Hepatocyte (in vitro differentiated cells): ENCODE measurements around the gene ITSN1. TPM values are rescaled to one million over a fixed set of nuclear protein-coding genes. Genes with fewer than 3 reads are reported as not detected.

Experiments used
- DNase-seq: peaks from one replicate; pipeline ENCODE4 v3.0.0-alpha.2; 2016; ENCODE audit warnings: low spot score
- H2AFZ ChIP-seq: fragments of 200-600 bp; sonication (generic); 2 replicates; pipeline ENCODE4 v1.6.0; 2016; ENCODE audit warnings: antibody characterized with exemption, mild to moderate bottlenecking
- H3K27ac ChIP-seq: fragments of 200-600 bp; sonication (generic); 2 replicates; pipeline ENCODE4 v1.5.1; 2016; ENCODE audit warnings: mild to moderate bottlenecking
- H3K27me3 ChIP-seq: fragments of 200-600 bp; sonication (generic); 2 replicates; pipeline ENCODE4 v1.6.1; 2016
- H3K36me3 ChIP-seq: fragments of 200-600 bp; sonication (generic); replicated peaks from 2 replicates; pipeline ENCODE4 v1.5.1; 2016; ENCODE audit warnings: low read depth; ENCODE audit not compliant: insufficient read depth
- H3K4me1 ChIP-seq: fragments of 200-600 bp; sonication (generic); 2 replicates; pipeline ENCODE4 v1.5.1; 2016; ENCODE audit warnings: mild to moderate bottlenecking, moderate library complexity; ENCODE audit not compliant: insufficient read depth
- H3K4me2 ChIP-seq: fragments of 200-600 bp; sonication (generic); 2 replicates; pipeline ENCODE4 v1.6.0; 2016
- H3K4me3 ChIP-seq: fragments of 200-600 bp; sonication (generic); 2 replicates; pipeline ENCODE4 v1.5.1; 2016; ENCODE audit warnings: mild to moderate bottlenecking
- H3K79me2 ChIP-seq: fragments of 200-600 bp; sonication (generic); 2 replicates; pipeline ENCODE4 v1.6.0; 2017; ENCODE audit warnings: mild to moderate bottlenecking
- H3K9me2 ChIP-seq: fragments of 200-600 bp; sonication (generic); replicated peaks from 2 replicates; pipeline ENCODE4 v1.6.0; 2017; ENCODE audit warnings: mild to moderate bottlenecking; ENCODE audit not compliant: insufficient read depth
- H3K9me3 ChIP-seq: fragments of 200-600 bp; sonication (generic); 2 replicates; pipeline ENCODE4 v1.5.1; 2016; ENCODE audit warnings: low read depth, mild to moderate bottlenecking
- H4K20me1 ChIP-seq: fragments of 200-600 bp; sonication (generic); 2 replicates; pipeline ENCODE4 v1.6.0; 2016; ENCODE audit warnings: mild to moderate bottlenecking; ENCODE audit not compliant: insufficient read depth, poor library complexity, severe bottlenecking
- CTCF ChIP-seq: fragments of 200-600 bp; sonication (generic); IDR thresholded peaks from 2 replicates; pipeline ENCODE4 v1.5.1; 2016; ENCODE audit warnings: antibody characterized with exemption, mild to moderate bottlenecking; ENCODE audit not compliant: poor library complexity
- EZH2 ChIP-seq: fragments of 200-600 bp; sonication (generic); IDR thresholded peaks from 2 replicates; pipeline ENCODE4 v1.6.1; 2016; ENCODE audit warnings: antibody characterized with exemption, mild to moderate bottlenecking, borderline replicate concordance
- EZH2phosphoT487 ChIP-seq: fragments of 200-600 bp; sonication (generic); IDR thresholded peaks from one replicate; pipeline ENCODE4 v1.6.1; 2018; ENCODE audit warnings: antibody characterized with exemption, mild to moderate bottlenecking, low read depth, moderate library complexity; ENCODE audit not compliant: unreplicated experiment, severe bottlenecking
- WGBS: methylation state at CpG from one replicate; pipeline ENCODE4 v1.1.6; 2016; ENCODE audit warnings: low lambda C conversion rate; ENCODE audit errors: missing lambda C conversion rate; 5-methylcytosine and 5-hydroxymethylcytosine counted together
- polyA plus RNA-seq: library from polyadenylated mRNA; unstranded; fragments of >200 nt; fragmentation: Nextera tagmentation; extraction: Ambion mirVana; gene quantifications from 2 replicates; pipeline ENCODE4 v1.2.1, GENCODE V29; 2016
- total RNA-seq: library from RNA; depleted of rRNA; stranded (reverse); fragments of >200 nt; gene quantifications from 2 replicates; pipeline ENCODE4 v1.2.3, GENCODE V29; 2014

The ITSN1 gene
- total and polyA plus RNA-seq, 2 experiments from 2014 or later, result 43.6 to 46.0 TPM

- H4K20me1 ChIP-seq, result no peaks in the 10 kb centered on the region
- H3K4me2 ChIP-seq, result no peak overlapping the region
- DNase-seq, result no peak
- no peaks in the 10 kb centered on the region for H3K9me3 ChIP-seq
- no peaks in the 10 kb centered on the region for H3K36me3 ChIP-seq
- no peaks in the 10 kb centered on the region for H3K79me2 ChIP-seq
- H3K4me3 ChIP-seq, result no peak overlapping the region
- H3K4me1 ChIP-seq, result no peaks in the 10 kb centered on the region
- WGBS, result 87% methylated on average over 6 of the region's 6 CpGs
- H3K9me2 ChIP-seq, result no peaks in the 10 kb centered on the region
- no peak overlapping the region for H2AFZ ChIP-seq
- no peak for TF ChIP-seq CTCF
- no peak for TF ChIP-seq EZH2phosphoT487
- TF ChIP-seq EZH2, result no peak
- no peak overlapping the region for H3K27ac ChIP-seq
- no peaks in the 10 kb centered on the region for H3K27me3 ChIP-seq
Measured at GRCh38 chr21:33878824-33879223, 236.5 kb downstream of the ITSN1 start.

GRCh38 chr21:33880626-33881025 lies 238.3 kb downstream of the ITSN1 start:
- Histone ChIP-seq H3K9me3 (no peaks in the 10 kb centered on the region), H3K27me3 (no peaks in the 10 kb centered on the region), H3K9me2 (no peaks in the 10 kb centered on the region), H3K4me2 (no peak overlapping the region), H2AFZ (no peak overlapping the region), H3K4me3 (no peak overlapping the region), H3K79me2 (no peaks in the 10 kb centered on the region), H3K27ac (no peak overlapping the region), H3K4me1 (no peaks in the 10 kb centered on the region), H4K20me1 (no peaks in the 10 kb centered on the region), H3K36me3 (no peaks in the 10 kb centered on the region)
- TF ChIP-seq EZH2phosphoT487 (no peak), EZH2 (no peak), CTCF (no peak)
- WGBS, result 92% methylated on average over 13 of the region's 13 CpGs
- DNase-seq, result no peak

GRCh38 chr21:33881689-33882440 lies 239.6 kb downstream of the ITSN1 start:
- no peaks in the 10 kb centered on the region for H3K79me2 ChIP-seq
- no peaks in the 10 kb centered on the region for H3K9me3 ChIP-seq
- H4K20me1 ChIP-seq, result no peaks in the 10 kb centered on the region
- 96% methylated on average over 9 of the region's 9 CpGs for WGBS
- H3K4me2 ChIP-seq, result no peak overlapping the region
- TF ChIP-seq EZH2, result no peak
- no peaks in the 10 kb centered on the region for H3K36me3 ChIP-seq
- no peaks in the 10 kb centered on the region for H3K4me1 ChIP-seq
- H2AFZ ChIP-seq, result no peak overlapping the region
- H3K9me2 ChIP-seq, result no peaks in the 10 kb centered on the region
- no peak overlapping the region for H3K4me3 ChIP-seq
- no peak for DNase-seq
- no peaks in the 10 kb centered on the region for H3K27me3 ChIP-seq
- H3K27ac ChIP-seq, result no peak overlapping the region

- no peak for TF ChIP-seq EZH2
- TF ChIP-seq CTCF, result no peak
- TF ChIP-seq EZH2phosphoT487, result no peak
- Histone ChIP-seq H3K9me2 (no peaks in the 10 kb centered on the region), H2AFZ (no peak overlapping the region), H3K4me2 (no peak overlapping the region), H3K27ac (no peak overlapping the region), H3K79me2 (no peaks in the 10 kb centered on the region), H3K36me3 (no peaks in the 10 kb centered on the region), H3K27me3 (no peaks in the 10 kb centered on the region), H3K9me3 (no peaks in the 10 kb centered on the region), H3K4me3 (no peak overlapping the region), H3K4me1 (no peaks in the 10 kb centered on the region), H4K20me1 (no peaks in the 10 kb centered on the region)
- 94% methylated on average over 12 of the region's 12 CpGs for WGBS
- DNase-seq, result no peak
Measured at GRCh38 chr21:33883118-33883517, 240.8 kb downstream of the ITSN1 start.
